Naive thymus-derived CD4-positive, alpha-beta T cell (primary cell): Measurements from ENCODE around the gene GRIA4. TPM values are rescaled to one million over a fixed set of nuclear protein-coding genes. Genes with fewer than 3 reads are reported as not detected.
"Not testable (repeated sequence)": the region's sequence is repeated elsewhere in the genome, so short reads cannot be mapped to it uniquely, and the experiment has no call there.

Experiments
- ATAC-seq: fragments of 150-1000 bp; cut with Tn5 transposase; 2 replicates; pipeline ENCODE4 v1.10.0; 2021; ENCODE audit warnings: mild to moderate bottlenecking, moderate library complexity
- CTCF ChIA-PET: fragments of 350-600 bp; sonication (Branson Sonifier 250); formaldehyde crosslinking; loops from one replicate; lab custom pipeline; 2021; ENCODE audit warnings: antibody characterized with exemption; lab: Charles Lee
- POLR2A ChIA-PET: fragments of 350-600 bp; sonication (Branson Sonifier 250); formaldehyde crosslinking; loops from one replicate; lab custom pipeline; 2021; ENCODE audit warnings: antibody characterized with exemption, inconsistent platforms; lab: Charles Lee
- DNase-seq, 9 donors: peaks; one replicate each; pipeline versions ENCODE4 v3.0.0 to v3.0.0-alpha.2; 2020 to 2022; ENCODE audit warnings: mixed read lengths in 1 of 9
- H3K27ac ChIP-seq: one replicate; pipeline ENCODE4 v1.7.0; 2013; ENCODE audit warnings: mild to moderate bottlenecking, low read depth, low read length, moderate library complexity
- H3K27me3 ChIP-seq, 2 donors: one replicate each; pipeline ENCODE4 v1.7.0; 2013; ENCODE audit warnings: low read length in 2 of 2, mild to moderate bottlenecking in 2 of 2, moderate library complexity in 2 of 2; ENCODE audit not compliant: control insufficient read depth in 2 of 2, insufficient read depth in 2 of 2
- H3K36me3 ChIP-seq, 3 experiments: 1 replicate in 2 of 3; 2 replicates in 1 of 3; pipeline ENCODE4 v1.7.0; 2013; ENCODE audit warnings: low read length in 3 of 3, mild to moderate bottlenecking in 3 of 3, moderate library complexity in 1 of 3; ENCODE audit not compliant: insufficient read depth in 3 of 3, control insufficient read depth in 2 of 3
- H3K4me1 ChIP-seq, 2 donors: one replicate each; pipeline ENCODE4 v1.7.0; 2013; ENCODE audit warnings: low read length in 2 of 2, mild to moderate bottlenecking in 2 of 2, moderate library complexity in 1 of 2; ENCODE audit not compliant: control insufficient read depth in 2 of 2, insufficient read depth in 2 of 2
- H3K4me3 ChIP-seq: 2 replicates; pipeline ENCODE4 v1.7.0; 2013; ENCODE audit warnings: mild to moderate bottlenecking, low read length
- H3K9me3 ChIP-seq, 3 experiments: 1 replicate in 2 of 3; 2 replicates in 1 of 3; pipeline ENCODE4 v1.7.0; 2013; ENCODE audit warnings: low read length in 3 of 3; ENCODE audit not compliant: control insufficient read depth in 2 of 3
- H3K27ac Mint-ChIP-seq, 9 donors: one replicate each; pipeline ENCODE4 v1.8.0; 2020 to 2022; ENCODE audit warnings: mixed read lengths in 9 of 9, mild to moderate bottlenecking in 8 of 9, moderate library complexity in 5 of 9, inconsistent platforms in 2 of 9
- H3K27me3 Mint-ChIP-seq, 5 donors: one replicate each; pipeline ENCODE4 v1.8.0; 2021 to 2022; ENCODE audit warnings: mixed read lengths in 5 of 5, mild to moderate bottlenecking in 1 of 5
- H3K36me3 Mint-ChIP-seq, 5 donors: one replicate each; pipeline ENCODE4 v1.8.0; 2020 to 2022; ENCODE audit warnings: mixed read lengths in 5 of 5, mild to moderate bottlenecking in 3 of 5, inconsistent platforms in 1 of 5
- H3K4me1 Mint-ChIP-seq, 7 donors: one replicate each; pipeline ENCODE4 v1.8.0; 2020 to 2022; ENCODE audit warnings: mixed read lengths in 7 of 7, mild to moderate bottlenecking in 3 of 7, inconsistent platforms in 1 of 7
- H3K4me3 Mint-ChIP-seq, 10 donors: one replicate each; pipeline ENCODE4 v1.8.0; 2020 to 2022; ENCODE audit warnings: mild to moderate bottlenecking in 10 of 10, mixed read lengths in 10 of 10, moderate library complexity in 6 of 10, inconsistent platforms in 2 of 10
- H3K9me3 Mint-ChIP-seq, 11 donors: one replicate each; pipeline ENCODE4 v1.8.0; 2020 to 2022; ENCODE audit warnings: mixed read lengths in 11 of 11, mild to moderate bottlenecking in 4 of 11, inconsistent platforms in 1 of 11, moderate library complexity in 1 of 11
- intact Hi-C, 2 donors: fragments of 100-400 bp; cut with micrococcal nuclease; formaldehyde crosslinking; loops; one replicate each; pipeline ENCODE4 v1.15.1; 2023
- polyA plus RNA-seq, 2 donors: library from polyadenylated mRNA; unstranded; fragments of 300-500 nt; fragmentation: Illumina TruSeq; gene quantifications; one replicate each; pipeline ENCODE4 v1.2.3, GENCODE V29; 2021
- total RNA-seq, 6 experiments: library from RNA in 5 of 6; stranded (reverse) in 5 of 6; gene quantifications; 1 replicate in 5 of 6; 2 replicates in 1 of 6; pipeline ENCODE4 v1.2.3 and lab custom pipeline; 2021 to 2026

GRIA4 gene
- total and polyA plus RNA-seq, 7 experiments from 2014 or later, result not detected

GRCh38 chr11:105868762-105869285, 259.0 kb downstream of the GRIA4 start:
- POLR2A ChIA-PET, result no interaction called here
- Histone ChIP-seq H3K27ac (no peak overlapping the region), H3K4me3 (no peak overlapping the region), H3K9me3 (no peaks in the 10 kb centered on the region), H3K4me1 (no peaks in the 10 kb centered on the region), H3K36me3 (no peaks in the 10 kb centered on the region), H3K27me3 (no peaks in the 10 kb centered on the region)
- CTCF ChIA-PET, result no interaction called here
- DNase-seq (no peak), ATAC-seq (no peak)
- intact Hi-C loops, result loop anchor here in 1 of 2 donors (10.0 kb wide), 1 partner anchor 1614 kb away; no protein-coding TSS in a partner anchor
- Mint-ChIP-seq H3K27me3 (peaks cover 0 to 12% (median 6%) of the 10 kb centered on the region in 5 donors), H3K9me3 (no peaks in the 10 kb centered on the region), H3K4me3 (no peak overlapping the region), H3K27ac (no peak overlapping the region), H3K36me3 (no peaks in the 10 kb centered on the region), H3K4me1 (no peaks in the 10 kb centered on the region)

- no peak overlapping the region for H3K4me3 Mint-ChIP-seq
- ATAC-seq, result no peak
- Histone ChIP-seq H3K27ac (no peak overlapping the region), H3K9me3 (no peaks in the 10 kb centered on the region), H3K27me3 (no peaks in the 10 kb centered on the region), H3K4me3 (no peak overlapping the region), H3K4me1 (no peaks in the 10 kb centered on the region), H3K36me3 (no peaks in the 10 kb centered on the region)
- H3K9me3 Mint-ChIP-seq, result peaks cover 0 to 12% (median 3%) of the 10 kb centered on the region in 11 donors
- intact Hi-C loops, result no loop called here
- no peak overlapping the region for H3K27ac Mint-ChIP-seq
- peaks cover 0 to 12% (median 6%) of the 10 kb centered on the region in 5 donors for H3K27me3 Mint-ChIP-seq
- POLR2A ChIA-PET, result no interaction called here
- no peaks in the 10 kb centered on the region for H3K4me1 Mint-ChIP-seq
- DNase-seq, result no peak
- CTCF ChIA-PET, result no interaction called here
- no peaks in the 10 kb centered on the region for H3K36me3 Mint-ChIP-seq
Observed at GRCh38 chr11:105870516-105871113, 260.7 kb downstream of the GRIA4 start.

GRCh38 chr11:105878510-105878909, 268.6 kb downstream of the GRIA4 start:
- Mint-ChIP-seq H3K27me3 (peaks cover 0 to 11% (median 7%) of the 10 kb centered on the region in 5 donors), H3K4me1 (peaks cover 0 to 5% (median 0%) of the 10 kb centered on the region in 7 donors), H3K27ac (no peak overlapping the region), H3K9me3 (peaks cover 0 to 19% (median 5%) of the 10 kb centered on the region in 11 donors), H3K4me3 (no peak overlapping the region), H3K36me3 (peaks cover 0 to 6% (median 0%) of the 10 kb centered on the region in 5 donors)
- Histone ChIP-seq H3K27ac (no peak overlapping the region), H3K27me3 (no peaks in the 10 kb centered on the region), H3K36me3 (no peaks in the 10 kb centered on the region), H3K4me3 (no peak overlapping the region), H3K4me1 (no peaks in the 10 kb centered on the region), H3K9me3 (no peaks in the 10 kb centered on the region)
- DNase-seq (no peak), ATAC-seq (no peak)
- CTCF ChIA-PET, result no interaction called here
- POLR2A ChIA-PET, result no interaction called here
- intact Hi-C loops, result no loop called here

- H3K36me3 Mint-ChIP-seq, H3K4me1 ChIP-seq, H3K4me3 Mint-ChIP-seq, H3K27ac Mint-ChIP-seq, H3K4me3 ChIP-seq, H3K4me1 Mint-ChIP-seq, POLR2A ChIA-PET, H3K9me3 ChIP-seq, intact Hi-C loops, CTCF ChIA-PET, DNase-seq, H3K27ac ChIP-seq, H3K27me3 ChIP-seq, ATAC-seq, H3K36me3 ChIP-seq: not testable (repeated sequence)
- Mint-ChIP-seq H3K9me3 (peaks cover 0 to 21% (median 5%) of the 10 kb centered on the region in 11 donors), H3K27me3 (peaks cover 0 to 11% (median 7%) of the 10 kb centered on the region in 5 donors)
Observed at GRCh38 chr11:105878927-105879326, 269.1 kb downstream of the GRIA4 start.

GRCh38 chr11:105881027-105881426, 271.2 kb downstream of the GRIA4 start:
- Mint-ChIP-seq H3K27ac (no peak overlapping the region), H3K27me3 (peaks cover 0 to 11% (median 7%) of the 10 kb centered on the region in 5 donors)

GRCh38 chr11:105884436-105884835, 274.6 kb downstream of the GRIA4 start:
- H3K27me3 Mint-ChIP-seq, result peaks cover 0 to 3% (median 0%) of the 10 kb centered on the region in 5 donors

More at GRCh38 chr11:105881027-105881426, 271.2 kb downstream of the GRIA4 start:
- Histone ChIP-seq H3K9me3 (no peaks in the 10 kb centered on the region), H3K27me3 (no peaks in the 10 kb centered on the region), H3K4me1 (no peaks in the 10 kb centered on the region), H3K36me3 (no peaks in the 10 kb centered on the region), H3K27ac (no peak overlapping the region), H3K4me3 (no peak overlapping the region)
- H3K4me1 Mint-ChIP-seq, result peaks cover 0 to 5% (median 0%) of the 10 kb centered on the region in 7 donors
- intact Hi-C loops, result no loop called here
- ChIA-PET CTCF (no interaction called here), POLR2A (no interaction called here)
- DNase-seq, result no peak
- H3K36me3 Mint-ChIP-seq, result peaks cover 0 to 6% (median 0%) of the 10 kb centered on the region in 5 donors
- no peak overlapping the region for H3K4me3 Mint-ChIP-seq
- peaks cover 0 to 7% (median under 1%) of the 10 kb centered on the region in 11 donors for H3K9me3 Mint-ChIP-seq
- no peak for ATAC-seq

GRCh38 chr11:105891685-105892084, 281.8 kb downstream of the GRIA4 start:
- CTCF ChIA-PET, result interaction anchor here (0.7 kb wide), 1 partner anchor 70 kb away, joined by 4 read pairs; no protein-coding TSS in a partner anchor
- Histone ChIP-seq H3K9me3 (no peaks in the 10 kb centered on the region), H3K4me1 (no peaks in the 10 kb centered on the region), H3K4me3 (no peak overlapping the region), H3K36me3 (no peaks in the 10 kb centered on the region), H3K27me3 (no peaks in the 10 kb centered on the region), H3K27ac (no peak overlapping the region)
- no peak overlapping the region for H3K4me3 Mint-ChIP-seq
- ATAC-seq (no peak), DNase-seq (no peak)
- peaks cover 0 to 15% (median 0%) of the 10 kb centered on the region in 5 donors for H3K27me3 Mint-ChIP-seq
- H3K36me3 Mint-ChIP-seq, result no peaks in the 10 kb centered on the region
- H3K27ac Mint-ChIP-seq, result no peak overlapping the region
- POLR2A ChIA-PET, result no interaction called here
- intact Hi-C loops, result no loop called here
- H3K9me3 Mint-ChIP-seq, result no peaks in the 10 kb centered on the region
- no peaks in the 10 kb centered on the region for H3K4me1 Mint-ChIP-seq

More at GRCh38 chr11:105884436-105884835, 274.6 kb downstream of the GRIA4 start:
- Histone ChIP-seq H3K27me3 (no peaks in the 10 kb centered on the region), H3K36me3 (no peaks in the 10 kb centered on the region), H3K27ac (no peak overlapping the region), H3K4me3 (no peak overlapping the region), H3K4me1 (no peaks in the 10 kb centered on the region), H3K9me3 (no peaks in the 10 kb centered on the region)
- ChIA-PET POLR2A (no interaction called here), CTCF (no interaction called here)
- ATAC-seq, result no peak
- intact Hi-C loops, result no loop called here
- H3K27ac Mint-ChIP-seq, result no peak overlapping the region
- no peak overlapping the region for H3K4me3 Mint-ChIP-seq
- H3K9me3 Mint-ChIP-seq, result peaks cover 0 to 5% (median 0%) of the 10 kb centered on the region in 11 donors
- DNase-seq, result no peak
- no peaks in the 10 kb centered on the region for H3K4me1 Mint-ChIP-seq
- H3K36me3 Mint-ChIP-seq, result no peaks in the 10 kb centered on the region
